Measurements from ENCODE around the gene FNDC3B.

FNDC3B gene

GRCh38 chr3:171994646-171995428 is 44.5 kb upstream of the FNDC3B start (continued):
- TF ChIP-seq ZNF692 (tag by site-specific recombination; IDR thresholded peaks at IDR 0.05) (no peak), MEIS1 (CRISPR knock-in tag; IDR thresholded peaks at IDR 0.05; ENCODE audit: borderline replicate concordance) (no peak), ZNF16 (tag by site-specific recombination; IDR thresholded peaks at IDR 0.05; ENCODE audit: low read depth) (no peak), ZNF777 (tag by site-specific recombination; IDR thresholded peaks at IDR 0.05; ENCODE audit: borderline replicate concordance) (no peak), ZNF549 (tag by site-specific recombination; IDR thresholded peaks at IDR 0.05) (no peak), ZNF335 (tag by site-specific recombination; conservative IDR thresholded peaks at IDR 0.05) (no peak), REPIN1 (tag by site-specific recombination; IDR thresholded peaks at IDR 0.05; ENCODE audit: low read depth) (no peak), SP7 (tag by site-specific recombination; IDR thresholded peaks at IDR 0.05) (no peak)
- TF ChIP-seq, protein P1, sequence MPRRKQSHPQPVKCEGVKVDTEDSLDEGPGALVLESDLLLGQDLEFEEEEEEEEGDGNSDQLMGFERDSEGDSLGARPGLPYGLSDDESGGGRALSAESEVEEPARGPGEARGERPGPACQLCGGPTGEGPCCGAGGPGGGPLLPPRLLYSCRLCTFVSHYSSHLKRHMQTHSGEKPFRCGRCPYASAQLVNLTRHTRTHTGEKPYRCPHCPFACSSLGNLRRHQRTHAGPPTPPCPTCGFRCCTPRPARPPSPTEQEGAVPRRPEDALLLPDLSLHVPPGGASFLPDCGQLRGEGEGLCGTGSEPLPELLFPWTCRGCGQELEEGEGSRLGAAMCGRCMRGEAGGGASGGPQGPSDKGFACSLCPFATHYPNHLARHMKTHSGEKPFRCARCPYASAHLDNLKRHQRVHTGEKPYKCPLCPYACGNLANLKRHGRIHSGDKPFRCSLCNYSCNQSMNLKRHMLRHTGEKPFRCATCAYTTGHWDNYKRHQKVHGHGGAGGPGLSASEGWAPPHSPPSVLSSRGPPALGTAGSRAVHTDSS (tag by site-specific recombination; IDR thresholded peaks at IDR 0.05), result no peak
- TF ChIP-seq, protein P2, sequence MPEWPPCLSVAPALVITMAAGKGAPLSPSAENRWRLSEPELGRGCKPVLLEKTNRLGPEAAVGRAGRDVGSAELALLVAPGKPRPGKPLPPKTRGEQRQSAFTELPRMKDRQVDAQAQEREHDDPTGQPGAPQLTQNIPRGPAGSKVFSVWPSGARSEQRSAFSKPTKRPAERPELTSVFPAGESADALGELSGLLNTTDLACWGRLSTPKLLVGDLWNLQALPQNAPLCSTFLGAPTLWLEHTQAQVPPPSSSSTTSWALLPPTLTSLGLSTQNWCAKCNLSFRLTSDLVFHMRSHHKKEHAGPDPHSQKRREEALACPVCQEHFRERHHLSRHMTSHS (tag by site-specific recombination; IDR thresholded peaks at IDR 0.05), result no peak
- TF ChIP-seq, protein P3, sequence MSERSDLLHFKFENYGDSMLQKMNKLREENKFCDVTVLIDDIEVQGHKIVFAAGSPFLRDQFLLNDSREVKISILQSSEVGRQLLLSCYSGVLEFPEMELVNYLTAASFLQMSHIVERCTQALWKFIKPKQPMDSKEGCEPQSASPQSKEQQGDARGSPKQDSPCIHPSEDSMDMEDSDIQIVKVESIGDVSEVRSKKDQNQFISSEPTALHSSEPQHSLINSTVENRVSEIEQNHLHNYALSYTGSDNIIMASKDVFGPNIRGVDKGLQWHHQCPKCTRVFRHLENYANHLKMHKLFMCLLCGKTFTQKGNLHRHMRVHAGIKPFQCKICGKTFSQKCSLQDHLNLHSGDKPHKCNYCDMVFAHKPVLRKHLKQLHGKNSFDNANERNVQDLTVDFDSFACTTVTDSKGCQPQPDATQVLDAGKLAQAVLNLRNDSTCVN (tag by site-specific recombination; optimal IDR thresholded peaks at IDR 0.05), result no peak

DNA sequence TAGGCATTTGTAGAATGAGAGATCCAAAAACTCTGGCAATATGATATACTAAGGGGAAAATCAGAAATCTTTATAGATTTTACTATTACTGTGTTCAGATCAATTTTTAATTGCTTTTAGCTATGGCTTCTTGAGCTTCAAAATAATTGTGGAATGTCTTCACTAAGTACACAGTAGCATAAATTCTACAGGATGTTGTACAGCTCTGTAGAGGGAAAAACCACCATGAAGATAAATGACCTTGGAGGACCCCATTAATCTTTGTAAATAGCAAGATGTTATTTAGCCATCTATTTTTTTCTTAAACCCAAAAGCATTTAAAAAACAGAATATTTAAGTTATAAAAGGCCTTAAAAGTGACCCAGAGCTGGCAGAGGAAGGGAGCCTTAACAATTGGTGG is 43.9 kb upstream of the FNDC3B start:
- TF ChIP-seq ZNF2 (tag by site-specific recombination; IDR thresholded peaks at IDR 0.05) (no peak), ZNF23 (tag by site-specific recombination; IDR thresholded peaks at IDR 0.05; ENCODE audit: borderline replicate concordance) (no peak), ZNF544 (tag by site-specific recombination; IDR thresholded peaks at IDR 0.05) (no peak), ZNF571 (tag by site-specific recombination; IDR thresholded peaks at IDR 0.05) (no peak), SCRT1 (tag by site-specific recombination; IDR thresholded peaks at IDR 0.05; ENCODE audit: borderline replicate concordance) (no peak), ZBTB17 (tag by site-specific recombination; IDR thresholded peaks at IDR 0.05) (no peak), GFI1B (tag by site-specific recombination; IDR thresholded peaks at IDR 0.05) (no peak), BCL11B (tag by site-specific recombination; IDR thresholded peaks at IDR 0.05; ENCODE audit: low read depth) (no peak), ZNF157 (tag by site-specific recombination; IDR thresholded peaks at IDR 0.05) (no peak), ZFP41 (tag by site-specific recombination; IDR thresholded peaks at IDR 0.05; ENCODE audit: borderline replicate concordance) (no peak), SETDB1 (IDR thresholded peaks at IDR 0.05; ENCODE audit: insufficient read length, low read length) (no peak), ZNF140 (tag by site-specific recombination; IDR thresholded peaks at IDR 0.05) (no peak)
- TF ChIP-seq, protein P4, sequence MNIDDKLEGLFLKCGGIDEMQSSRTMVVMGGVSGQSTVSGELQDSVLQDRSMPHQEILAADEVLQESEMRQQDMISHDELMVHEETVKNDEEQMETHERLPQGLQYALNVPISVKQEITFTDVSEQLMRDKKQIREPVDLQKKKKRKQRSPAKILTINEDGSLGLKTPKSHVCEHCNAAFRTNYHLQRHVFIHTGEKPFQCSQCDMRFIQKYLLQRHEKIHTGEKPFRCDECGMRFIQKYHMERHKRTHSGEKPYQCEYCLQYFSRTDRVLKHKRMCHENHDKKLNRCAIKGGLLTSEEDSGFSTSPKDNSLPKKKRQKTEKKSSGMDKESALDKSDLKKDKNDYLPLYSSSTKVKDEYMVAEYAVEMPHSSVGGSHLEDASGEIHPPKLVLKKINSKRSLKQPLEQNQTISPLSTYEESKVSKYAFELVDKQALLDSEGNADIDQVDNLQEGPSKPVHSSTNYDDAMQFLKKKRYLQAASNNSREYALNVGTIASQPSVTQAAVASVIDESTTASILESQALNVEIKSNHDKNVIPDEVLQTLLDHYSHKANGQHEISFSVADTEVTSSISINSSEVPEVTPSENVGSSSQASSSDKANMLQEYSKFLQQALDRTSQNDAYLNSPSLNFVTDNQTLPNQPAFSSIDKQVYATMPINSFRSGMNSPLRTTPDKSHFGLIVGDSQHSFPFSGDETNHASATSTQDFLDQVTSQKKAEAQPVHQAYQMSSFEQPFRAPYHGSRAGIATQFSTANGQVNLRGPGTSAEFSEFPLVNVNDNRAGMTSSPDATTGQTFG (tag by site-specific recombination; IDR thresholded peaks at IDR 0.05; ENCODE audit: borderline replicate concordance), result no peak
- TF ChIP-seq, protein P5, sequence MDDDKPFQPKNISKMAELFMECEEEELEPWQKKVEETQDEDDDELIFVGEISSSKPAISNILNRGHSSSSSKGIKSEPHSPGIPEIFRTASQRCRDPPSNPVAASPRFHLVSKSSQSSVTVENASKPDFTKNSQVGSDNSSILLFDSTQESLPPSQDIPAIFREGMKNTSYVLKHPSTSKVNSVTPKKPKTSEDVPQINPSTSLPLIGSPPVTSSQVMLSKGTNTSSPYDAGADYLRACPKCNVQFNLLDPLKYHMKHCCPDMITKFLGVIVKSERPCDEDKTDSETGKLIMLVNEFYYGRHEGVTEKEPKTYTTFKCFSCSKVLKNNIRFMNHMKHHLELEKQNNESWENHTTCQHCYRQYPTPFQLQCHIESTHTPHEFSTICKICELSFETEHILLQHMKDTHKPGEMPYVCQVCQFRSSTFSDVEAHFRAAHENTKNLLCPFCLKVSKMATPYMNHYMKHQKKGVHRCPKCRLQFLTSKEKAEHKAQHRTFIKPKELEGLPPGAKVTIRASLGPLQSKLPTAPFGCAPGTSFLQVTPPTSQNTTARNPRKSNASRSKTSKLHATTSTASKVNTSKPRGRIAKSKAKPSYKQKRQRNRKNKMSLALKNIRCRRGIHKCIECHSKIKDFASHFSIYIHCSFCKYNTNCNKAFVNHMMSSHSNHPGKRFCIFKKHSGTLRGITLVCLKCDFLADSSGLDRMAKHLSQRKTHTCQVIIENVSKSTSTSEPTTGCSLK (tag by site-specific recombination; IDR thresholded peaks at IDR 0.05), result no peak
- Histone ChIP-seq H3K4me1 (ENCODE audit: control insufficient read depth, insufficient read depth, low read length) (no peaks in the 10 kb centered on the region), H3K36me3 (ENCODE audit: control insufficient read depth in 2 of 2, insufficient read depth in 1 of 2, low read length in 2 of 2) (no peaks in the 10 kb centered on the region), H3K4me3 (ENCODE audit: low read depth, low read length) (no peak overlapping the region), H3K27ac (ENCODE audit: extremely low read depth, low read depth, low read length) (no peak overlapping the region), H3K9me3 (ENCODE audit: control insufficient read depth, insufficient read depth, low read depth, low read length) (no peaks in the 10 kb centered on the region)
- ChIA-PET POLR2A (no interaction called here), CTCF (interaction anchor here (0.6 to 0.7 kb wide), 2 partner anchors 133 to 539 kb away, joined by 3 read pairs; no protein-coding TSS in a partner anchor)
